GM19043 (cell line): ENCODE measurements around the gene ZDHHC24.

Source experiments
- ATAC-seq: cut with Tn5 transposase; IDR thresholded peaks from one replicate; pipeline ENCODE4 v1.9.1; 2021; ENCODE audit warnings: low read depth; ENCODE audit not compliant: unreplicated experiment

The ZDHHC24 gene

GRCh38 chr11:66505276-66505816 is 40.5 kb downstream of the ZDHHC24 start:
- ATAC-seq = no peak

- no peak for ATAC-seq
These were observed 47.3 kb downstream of the ZDHHC24 start for GRCh38 chr11:66498506-66498905.

GRCh38 chr11:66497206-66497605 is 48.6 kb downstream of the ZDHHC24 start:
- ATAC-seq = no peak

- ATAC-seq = no peak
These were observed 50.4 kb downstream of the ZDHHC24 start for GRCh38 chr11:66495401-66495854.

GRCh38 chr11:66494935-66495334 is 50.9 kb downstream of the ZDHHC24 start:
- ATAC-seq = no peak

- no peak for ATAC-seq
These were observed 51.4 kb downstream of the ZDHHC24 start for GRCh38 chr11:66494458-66494857.

- no peak for ATAC-seq
These were observed 52.7 kb downstream of the ZDHHC24 start for GRCh38 chr11:66493130-66493529.

- ATAC-seq = no peak
These were observed 53.5 kb downstream of the ZDHHC24 start for GRCh38 chr11:66492161-66492865.

GRCh38 chr11:66491315-66491935 is 54.4 kb downstream of the ZDHHC24 start:
- ATAC-seq = no peak

- no peak for ATAC-seq
These were observed 56.2 kb downstream of the ZDHHC24 start for GRCh38 chr11:66489636-66490035.

GRCh38 chr11:66488957-66489356 is 56.9 kb downstream of the ZDHHC24 start:
- no peak for ATAC-seq

- no peak for ATAC-seq
These were observed 61.0 kb downstream of the ZDHHC24 start for GRCh38 chr11:66484806-66485380.

GRCh38 chr11:66480117-66480938 is 65.5 kb downstream of the ZDHHC24 start, which contains the start of gene DPP3:
Gene DPP3, plus strand, starts transcription at chr11:66480434. Its CDS starts 1,767 bp downstream, at chr11:66482201.
- peak; percentile 82 for ATAC-seq

GRCh38 chr11:66479394-66480116 is 66.3 kb downstream of the ZDHHC24 start:
- ATAC-seq = peak; percentile 5

GRCh38 chr11:66478729-66479393 is 67.0 kb downstream of the ZDHHC24 start:
- no peak for ATAC-seq

GRCh38 chr11:66477263-66478201 is 68.3 kb downstream of the ZDHHC24 start:
- no peak for ATAC-seq

- ATAC-seq = no peak
These were observed 69.0 kb downstream of the ZDHHC24 start for GRCh38 chr11:66476841-66477251.

GRCh38 chr11:66476173-66476840 is 69.5 kb downstream of the ZDHHC24 start:
- no peak for ATAC-seq
